Hepatocyte (in vitro differentiated cells): Measurements from ENCODE around the gene LRRC71. TPM values are rescaled to one million over a fixed set of nuclear protein-coding genes. Genes with fewer than 3 reads are reported as not detected.

ENCODE experiments used
- DNase-seq: peaks from one replicate; pipeline ENCODE4 v3.0.0-alpha.2; 2016; ENCODE audit warnings: low spot score
- H2AFZ ChIP-seq: fragments of 200-600 bp; sonication (generic); 2 replicates; pipeline ENCODE4 v1.6.0; 2016; ENCODE audit warnings: antibody characterized with exemption, mild to moderate bottlenecking
- H3K27ac ChIP-seq: fragments of 200-600 bp; sonication (generic); 2 replicates; pipeline ENCODE4 v1.5.1; 2016; ENCODE audit warnings: mild to moderate bottlenecking
- H3K27me3 ChIP-seq: fragments of 200-600 bp; sonication (generic); 2 replicates; pipeline ENCODE4 v1.6.1; 2016
- H3K36me3 ChIP-seq: fragments of 200-600 bp; sonication (generic); replicated peaks from 2 replicates; pipeline ENCODE4 v1.5.1; 2016; ENCODE audit warnings: low read depth; ENCODE audit not compliant: insufficient read depth
- H3K4me1 ChIP-seq: fragments of 200-600 bp; sonication (generic); 2 replicates; pipeline ENCODE4 v1.5.1; 2016; ENCODE audit warnings: mild to moderate bottlenecking, moderate library complexity; ENCODE audit not compliant: insufficient read depth
- H3K4me2 ChIP-seq: fragments of 200-600 bp; sonication (generic); 2 replicates; pipeline ENCODE4 v1.6.0; 2016
- H3K4me3 ChIP-seq: fragments of 200-600 bp; sonication (generic); 2 replicates; pipeline ENCODE4 v1.5.1; 2016; ENCODE audit warnings: mild to moderate bottlenecking
- H3K79me2 ChIP-seq: fragments of 200-600 bp; sonication (generic); 2 replicates; pipeline ENCODE4 v1.6.0; 2017; ENCODE audit warnings: mild to moderate bottlenecking
- H3K9me2 ChIP-seq: fragments of 200-600 bp; sonication (generic); replicated peaks from 2 replicates; pipeline ENCODE4 v1.6.0; 2017; ENCODE audit warnings: mild to moderate bottlenecking; ENCODE audit not compliant: insufficient read depth
- H3K9me3 ChIP-seq: fragments of 200-600 bp; sonication (generic); 2 replicates; pipeline ENCODE4 v1.5.1; 2016; ENCODE audit warnings: low read depth, mild to moderate bottlenecking
- H4K20me1 ChIP-seq: fragments of 200-600 bp; sonication (generic); 2 replicates; pipeline ENCODE4 v1.6.0; 2016; ENCODE audit warnings: mild to moderate bottlenecking; ENCODE audit not compliant: insufficient read depth, poor library complexity, severe bottlenecking
- CTCF ChIP-seq: fragments of 200-600 bp; sonication (generic); IDR thresholded peaks from 2 replicates; pipeline ENCODE4 v1.5.1; 2016; ENCODE audit warnings: antibody characterized with exemption, mild to moderate bottlenecking; ENCODE audit not compliant: poor library complexity
- EZH2 ChIP-seq: fragments of 200-600 bp; sonication (generic); IDR thresholded peaks from 2 replicates; pipeline ENCODE4 v1.6.1; 2016; ENCODE audit warnings: antibody characterized with exemption, mild to moderate bottlenecking, borderline replicate concordance
- EZH2phosphoT487 ChIP-seq: fragments of 200-600 bp; sonication (generic); IDR thresholded peaks from one replicate; pipeline ENCODE4 v1.6.1; 2018; ENCODE audit warnings: antibody characterized with exemption, mild to moderate bottlenecking, low read depth, moderate library complexity; ENCODE audit not compliant: unreplicated experiment, severe bottlenecking
- WGBS: methylation state at CpG from one replicate; pipeline ENCODE4 v1.1.6; 2016; ENCODE audit warnings: low lambda C conversion rate; ENCODE audit errors: missing lambda C conversion rate; 5-methylcytosine and 5-hydroxymethylcytosine counted together
- polyA plus RNA-seq: library from polyadenylated mRNA; unstranded; fragments of >200 nt; fragmentation: Nextera tagmentation; extraction: Ambion mirVana; gene quantifications from 2 replicates; pipeline ENCODE4 v1.2.1, GENCODE V29; 2016
- total RNA-seq: library from RNA; depleted of rRNA; stranded (reverse); fragments of >200 nt; gene quantifications from 2 replicates; pipeline ENCODE4 v1.2.3, GENCODE V29; 2014

The LRRC71 gene
- total and polyA plus RNA-seq, 2 experiments from 2014 or later = not detected

GRCh38 chr1:156936721-156937220, 16.3 kb downstream of the LRRC71 start:
- H3K36me3 ChIP-seq = no peaks in the 10 kb centered on the region

GRCh38 chr1:156937883-156938282, 17.5 kb downstream of the LRRC71 start:
- no peak overlapping the region for H3K27ac ChIP-seq
- H3K4me2 ChIP-seq = no peak overlapping the region
- H3K4me1 ChIP-seq = no peaks in the 10 kb centered on the region
- DNase-seq = no peak
- no peaks in the 10 kb centered on the region for H3K79me2 ChIP-seq
- no peaks in the 10 kb centered on the region for H3K27me3 ChIP-seq
- TF ChIP-seq CTCF (no peak), EZH2phosphoT487 (no peak), EZH2 (no peak)
- no peaks in the 10 kb centered on the region for H3K36me3 ChIP-seq
- H3K9me3 ChIP-seq = no peaks in the 10 kb centered on the region
- H3K4me3 ChIP-seq = no peak overlapping the region
- H4K20me1 ChIP-seq = no peaks in the 10 kb centered on the region
- no peak overlapping the region for H2AFZ ChIP-seq
- WGBS = 92% methylated on average over 8 of the region's 8 CpGs
- no peaks in the 10 kb centered on the region for H3K9me2 ChIP-seq

More at GRCh38 chr1:156936721-156937220, 16.3 kb downstream of the LRRC71 start:
- no peaks in the 10 kb centered on the region for H4K20me1 ChIP-seq
- no peak overlapping the region for H2AFZ ChIP-seq
- H3K9me2 ChIP-seq = no peaks in the 10 kb centered on the region
- no peak for DNase-seq
- H3K9me3 ChIP-seq = no peaks in the 10 kb centered on the region
- H3K79me2 ChIP-seq = no peaks in the 10 kb centered on the region
- no peaks in the 10 kb centered on the region for H3K27me3 ChIP-seq
- 92% methylated on average over 10 of the region's 10 CpGs for WGBS
- H3K4me1 ChIP-seq = no peaks in the 10 kb centered on the region
- no peak overlapping the region for H3K27ac ChIP-seq
- H3K4me2 ChIP-seq = no peak overlapping the region
- TF ChIP-seq EZH2phosphoT487 (no peak), EZH2 (no peak), CTCF (no peak)
- H3K4me3 ChIP-seq = no peak overlapping the region

GRCh38 chr1:156938813-156939212, 18.4 kb downstream of the LRRC71 start:
- WGBS = 94% methylated on average over 7 of the region's 7 CpGs
- H4K20me1 ChIP-seq = no peaks in the 10 kb centered on the region
- no peaks in the 10 kb centered on the region for H3K9me2 ChIP-seq
- no peaks in the 10 kb centered on the region for H3K79me2 ChIP-seq
- H3K4me1 ChIP-seq = no peaks in the 10 kb centered on the region
- no peak overlapping the region for H3K4me2 ChIP-seq
- no peak overlapping the region for H2AFZ ChIP-seq
- DNase-seq = no peak
- H3K27me3 ChIP-seq = no peaks in the 10 kb centered on the region
- no peak for TF ChIP-seq EZH2
- H3K27ac ChIP-seq = no peak overlapping the region
- no peak overlapping the region for H3K4me3 ChIP-seq
- H3K9me3 ChIP-seq = no peaks in the 10 kb centered on the region
- no peaks in the 10 kb centered on the region for H3K36me3 ChIP-seq

- TF ChIP-seq EZH2 (no peak), CTCF (no peak), EZH2phosphoT487 (no peak)
Measured at GRCh38 chr1:156939786-156940334, 19.4 kb downstream of the LRRC71 start.

More at GRCh38 chr1:156939786-156940334, 19.4 kb downstream of the LRRC71 start:
- WGBS = 96% methylated on average over 13 of the region's 13 CpGs
- no peaks in the 10 kb centered on the region for H4K20me1 ChIP-seq
- no peak overlapping the region for H3K4me3 ChIP-seq
- H3K9me2 ChIP-seq = no peaks in the 10 kb centered on the region
- no peak for DNase-seq
- H3K79me2 ChIP-seq = no peaks in the 10 kb centered on the region
- no peaks in the 10 kb centered on the region for H3K4me1 ChIP-seq
- no peaks in the 10 kb centered on the region for H3K9me3 ChIP-seq
- no peak overlapping the region for H3K27ac ChIP-seq
- H2AFZ ChIP-seq = no peak overlapping the region
- H3K36me3 ChIP-seq = no peaks in the 10 kb centered on the region
- no peak overlapping the region for H3K4me2 ChIP-seq
- H3K27me3 ChIP-seq = no peaks in the 10 kb centered on the region
